Heart left ventricle (tissue), 16 donors: Measurements from ENCODE around the gene LILRA5. TPM values are rescaled to one million over a fixed set of nuclear protein-coding genes. Genes with fewer than 3 reads are reported as not detected.

ENCODE experiments used
- ATAC-seq, 4 donors: fragments of 200-7000 bp; cut with Tn5 transposase; one replicate each; pipeline ENCODE4 v1.9.1; 2020 to 2022; ENCODE audit warnings: moderate library complexity in 4 of 4, mild to moderate bottlenecking in 3 of 4, moderate number of reproducible peaks in 1 of 4
- DNase-seq, 5 donors: peaks; one replicate each; pipeline ENCODE4 v3.0.0-alpha.2; 2020
- H3K27ac ChIP-seq, 12 donors: fragments of 200-600 bp; sonication (generic) in 4 of 12; one replicate each; pipeline versions ENCODE4 v1.5.0 to v1.8.0; 2016 to 2022; ENCODE audit warnings: mild to moderate bottlenecking in 2 of 12
- H3K27me3 ChIP-seq, 9 donors: fragments of 200-600 bp; sonication (generic) in 2 of 9; one replicate each; pipeline versions ENCODE4 v1.5.1 to v1.8.0; 2016 to 2022; ENCODE audit warnings: mild to moderate bottlenecking in 3 of 9
- H3K36me3 ChIP-seq, 9 donors: fragments of 200-600 bp; sonication (generic) in 2 of 9; one replicate each; pipeline versions ENCODE4 v1.5.0 to v1.8.0; 2018 to 2022; ENCODE audit warnings: mild to moderate bottlenecking in 2 of 9
- H3K4me1 ChIP-seq, 12 donors: fragments of 200-600 bp; sonication (generic) in 4 of 12; one replicate each; pipeline versions ENCODE4 v1.5.0 to v1.8.0; 2016 to 2022; ENCODE audit warnings: mild to moderate bottlenecking in 3 of 12
- H3K4me3 ChIP-seq, 12 donors: fragments of 200-600 bp; sonication (generic) in 4 of 12; one replicate each; pipeline versions ENCODE4 v1.5.0 to v1.8.0; 2017 to 2022; ENCODE audit warnings: mild to moderate bottlenecking in 9 of 12, moderate library complexity in 4 of 12
- H3K9me3 ChIP-seq, 12 donors: fragments of 200-600 bp; sonication (generic) in 4 of 12; one replicate each; pipeline versions ENCODE4 v1.5.0 to v1.8.0; 2016 to 2022; ENCODE audit warnings: mild to moderate bottlenecking in 1 of 12
- CTCF ChIP-seq, 12 donors: fragments of 200-600 bp; sonication (generic) in 4 of 12; IDR thresholded peaks; one replicate each; pipeline versions ENCODE4 v1.5.0 to v1.8.0; 2018 to 2022; ENCODE audit warnings: antibody characterized with exemption in 12 of 12, mild to moderate bottlenecking in 5 of 12
- POLR2A ChIP-seq, 2 donors: fragments of 450-650 bp; IDR thresholded peaks; one replicate each; pipeline ENCODE4 v1.6.1; 2017; ENCODE audit warnings: antibody characterized with exemption in 2 of 2, mild to moderate bottlenecking in 2 of 2, moderate library complexity in 2 of 2
- WGBS, 4 donors: extraction: QIAGEN DNeasy Blood & Tissue Kit in 2 of 4; methylation state at CpG; one replicate each; pipeline versions ENCODE4 v1.1.5 to v1.1.7; 2013 to 2018; 5-methylcytosine and 5-hydroxymethylcytosine counted together
- intact Hi-C, 10 donors: fragments of 100-400 bp; cut with DNase I; formaldehyde crosslinking; loops; one replicate each; pipeline versions ENCODE4 v1.11.1 to v1.14.2; 2022
- polyA plus RNA-seq, 2 donors: library from polyadenylated mRNA; stranded (reverse); fragments of 200-250 nt; gene quantifications; one replicate each; pipeline ENCODE4 v1.2.3, GENCODE V29; 2013
- total RNA-seq, 9 donors: library from RNA; depleted of rRNA in 2 of 9; stranded (reverse); fragments of >200 nt in 2 of 9; fragmentation: NEBNext Ultra II Directional in 3 of 9; extraction: Animal tissue kit (Norgen Biotek cat#: 25700) in 3 of 9; gene quantifications; one replicate each; pipeline versions ENCODE4 v1.1.0 to v1.2.4, GENCODE V29; 2016 to 2023
- donor health status: ischemic (EF 13 %, LVEDD 7.1; RV severe dilation, severe dysfunction).
- donor health status: healthy with polysubstance abuse.
- donor health status: DM: no; HTN: yes; CAD: no.
- donor health status: DM: no; HTN: no; CAD: no.
- donor health status: ischemic (EF 25% LVEDD 6.9; RV normal size, moderate dysfunction).
- donor health status: ischemic (EF 25% LVEDD 5.7; RV mildly dilated, moderate dysfunction).
- donor health status: healthy.
- donor health status: DM: yes; HTN: yes; CAD: no.
- donor health status: ischemic (EF 35%, LVEDD 5.7; RV mildly dilated, moderate dysfunction).
- donor health status: nonischemic (EF 11% LVEDD 7.7; RV severe dilation, severe dysfunction).
- donor health status: DM: yes; HTN: yes; CAD: no.
- donor health status: PGD.
- donor health status: ischemic (EF 29% LVEDD 5.4; RV normal size, mild dysfunction).
- donor health status: nonischemic (EF 23%, LVEDD 6.1; RV moderate dilation, normal function).

LILRA5 gene
- total and polyA plus RNA-seq, 11 donors, result 0.19 to 16.2 (median 1.5) TPM; not detected in 1

GRCh38 chr19:54319892-54320670, 7.1 kb upstream of the LILRA5 start:
- Histone ChIP-seq H3K9me3 (no peaks in the 10 kb centered on the region), H3K27me3 (peaks cover 0 to 41% (median 5%) of the 10 kb centered on the region in 9 donors), H3K4me3 (no peak overlapping the region), H3K4me1 (peaks cover 0 to 26% (median 0%) of the 10 kb centered on the region in 12 donors), H3K27ac (peak overlapping the region in 1 of 12 donors; percentile 10), H3K36me3 (no peaks in the 10 kb centered on the region)
- ATAC-seq (no peak), DNase-seq (no peak)
- TF ChIP-seq CTCF (IDR thresholded peaks at IDR 0.05), result no peak
- no peak for TF ChIP-seq POLR2A (IDR thresholded peaks at IDR 0.05)
- intact Hi-C loops, result loop anchor here in 1 of 10 donors (10.0 kb wide), 1 partner anchor 75 kb away; no protein-coding TSS in a partner anchor
- 77 to 83% (median 79%) methylated on average over 14 of the region's 14 CpGs for WGBS, 4 donors

GRCh38 chr19:54319049-54319448, 6.1 kb upstream of the LILRA5 start:
- intact Hi-C loops, result no loop called here
- ATAC-seq, result no peak
- Histone ChIP-seq H3K36me3 (no peaks in the 10 kb centered on the region), H3K27ac (peak overlapping the region in 1 of 12 donors; percentile 68), H3K9me3 (no peaks in the 10 kb centered on the region), H3K4me1 (peaks cover 0 to 25% (median 0%) of the 10 kb centered on the region in 12 donors), H3K4me3 (no peak overlapping the region), H3K27me3 (peaks cover 0 to 30% (median 5%) of the 10 kb centered on the region in 9 donors)
- DNase-seq, result peak in 1 of 5 donors; percentile 18
- TF ChIP-seq POLR2A (IDR thresholded peaks at IDR 0.05), result no peak
- TF ChIP-seq CTCF (IDR thresholded peaks at IDR 0.05), result no peak
- 70 to 79% (median 76%) methylated on average over 7 of the region's 7 CpGs for WGBS, 4 donors

GRCh38 chr19:54317965-54318240, 4.9 kb upstream of the LILRA5 start:
- TF ChIP-seq CTCF (IDR thresholded peaks at IDR 0.05), result no peak
- TF ChIP-seq POLR2A (IDR thresholded peaks at IDR 0.05), result no peak
- 83 to 95% (median 92%) methylated on average over 9 of the region's 9 CpGs for WGBS, 4 donors
- no peak overlapping the region for H3K4me3 ChIP-seq
- H3K9me3 ChIP-seq, result no peaks in the 10 kb centered on the region
- H3K27ac ChIP-seq, result peak overlapping the region in 1 of 12 donors; percentile 68
- no peaks in the 10 kb centered on the region for H3K36me3 ChIP-seq
- H3K4me1 ChIP-seq, result peaks cover 0 to 25% (median 0%) of the 10 kb centered on the region in 12 donors
- intact Hi-C loops, result no loop called here
- DNase-seq, result no peak
- H3K27me3 ChIP-seq, result peaks cover 0 to 32% (median 0%) of the 10 kb centered on the region in 9 donors
- no peak for ATAC-seq

GRCh38 chr19:54317108-54317964, 4.4 kb upstream of the LILRA5 start:
- no peak overlapping the region for H3K4me3 ChIP-seq
- 68 to 81% (median 73%) methylated on average over 28 to 29 of the region's 29 CpGs for WGBS, 4 donors
- H3K36me3 ChIP-seq, result no peaks in the 10 kb centered on the region
- intact Hi-C loops, result no loop called here
- peaks cover 0 to 26% (median 0%) of the 10 kb centered on the region in 12 donors for H3K4me1 ChIP-seq
- ATAC-seq (peak in 2 of 4 donors; percentile 36 to 49), DNase-seq (no peak)
- peaks cover 0 to 34% (median 0%) of the 10 kb centered on the region in 9 donors for H3K27me3 ChIP-seq
- no peaks in the 10 kb centered on the region for H3K9me3 ChIP-seq
- H3K27ac ChIP-seq, result peak overlapping the region in 1 of 12 donors; percentile 68
- TF ChIP-seq CTCF (IDR thresholded peaks at IDR 0.05), result no peak
- no peak for TF ChIP-seq POLR2A (IDR thresholded peaks at IDR 0.05)
